Fibroblast of lung (primary cell): ENCODE data around the gene TMEM222. TPM values are rescaled to one million over a fixed set of nuclear protein-coding genes. Genes with fewer than 3 reads are reported as not detected.

ENCODE experiments used
- DNase-seq, 2 donors: peaks; one replicate each; pipeline versions ENCODE4 v3.0.0 to v3.0.0-alpha.2; 2010; ENCODE audit warnings: low read depth in 2 of 2
- H2AFZ ChIP-seq: 2 replicates; pipeline ENCODE4 v1.5.1; 2012; ENCODE audit warnings: low read length, control low read depth, inconsistent platforms
- H3K27ac ChIP-seq: 2 replicates; pipeline ENCODE4 v1.5.1; 2011; ENCODE audit warnings: low read length, control low read depth; ENCODE audit not compliant: insufficient read depth
- H3K27me3 ChIP-seq: 2 replicates; pipeline ENCODE4 v1.5.1; 2011; ENCODE audit warnings: mild to moderate bottlenecking, low read length; ENCODE audit not compliant: control insufficient read depth, insufficient read depth
- H3K36me3 ChIP-seq: 2 replicates; pipeline ENCODE4 v1.5.1; 2011; ENCODE audit warnings: low read length; ENCODE audit not compliant: control insufficient read depth, insufficient read depth
- H3K4me1 ChIP-seq: 2 replicates; pipeline ENCODE4 v1.5.1; 2011; ENCODE audit warnings: low read length; ENCODE audit not compliant: control insufficient read depth, insufficient read depth; ENCODE audit errors: extremely low read depth
- H3K4me2 ChIP-seq: 2 replicates; pipeline ENCODE4 v1.5.1; 2011; ENCODE audit warnings: low read length, control low read depth; ENCODE audit not compliant: insufficient read depth; ENCODE audit errors: extremely low read depth
- H3K4me3 ChIP-seq, 4 experiments: fragments of 200-600 bp in 1 of 4; sonication (generic) in 1 of 4; replicated peaks in 1 of 4; 2 replicates each; pipeline ENCODE4 v1.5.1; 2011 to 2016; ENCODE audit warnings: low read length in 4 of 4, low read depth in 3 of 4, mild to moderate bottlenecking in 3 of 4, control low read depth in 2 of 4, inconsistent platforms in 1 of 4, mixed read lengths in 1 of 4; ENCODE audit not compliant: insufficient read depth in 1 of 4; ENCODE audit errors: control extremely low read depth in 1 of 4
- H3K79me2 ChIP-seq: 2 replicates; pipeline ENCODE4 v1.5.1; 2012; ENCODE audit warnings: mild to moderate bottlenecking, low read length, inconsistent platforms; ENCODE audit not compliant: control insufficient read depth, insufficient read depth
- H3K9ac ChIP-seq: 2 replicates; pipeline ENCODE4 v1.5.1; 2011; ENCODE audit warnings: mild to moderate bottlenecking, low read length, control low read depth; ENCODE audit not compliant: insufficient read depth
- H3K9me3 ChIP-seq: 2 replicates; pipeline ENCODE4 v1.5.1; 2012; ENCODE audit warnings: low read depth, low read length; ENCODE audit not compliant: control insufficient read depth, insufficient read depth
- H4K20me1 ChIP-seq: 2 replicates; pipeline ENCODE4 v1.5.1; 2011; ENCODE audit warnings: low read length; ENCODE audit not compliant: control insufficient read depth, insufficient read depth; ENCODE audit errors: extremely low read depth
- EZH2 ChIP-seq: IDR thresholded peaks from 2 replicates; pipeline ENCODE4 v1.5.1; 2012; ENCODE audit warnings: low read length, control low read depth, mild to moderate bottlenecking; ENCODE audit errors: missing control alignments
- polyA plus RNA-seq, 2 donors: library from polyadenylated mRNA; depleted of rRNA in 1 of 2; stranded (reverse) in 1 of 2; unstranded in 1 of 2; fragments of >200 nt; gene quantifications; 2 replicates each; pipeline ENCODE4 v1.2.1, GENCODE V29; 2011 to 2012; ENCODE audit warnings: missing spikeins in 1 of 2
- total RNA-seq: library from RNA; depleted of rRNA; stranded (reverse); fragments of >200 nt; gene quantifications from 2 replicates; pipeline ENCODE4 v1.2.1, GENCODE V29; 2014
- TF ChIP-seq, protein P1 (sequence below), 2 donors: IDR thresholded peaks in 1 of 2; conservative IDR thresholded peaks in 1 of 2; 1 replicate in 1 of 2; 2 replicates in 1 of 2; pipeline ENCODE4 v1.5.1; 2011 to 2012; ENCODE audit warnings: low read length in 2 of 2, control low read depth in 1 of 2, inconsistent platforms in 1 of 2, low read depth in 1 of 2, mild to moderate bottlenecking in 1 of 2

TMEM222 gene
- total and polyA plus RNA-seq, 2 donors (not counting 1 experiment from before 2014, with no cell fraction given): 21.6 to 37.1 TPM

- H3K36me3 ChIP-seq: no peaks in the 10 kb centered on the region
- H2AFZ ChIP-seq: no peak overlapping the region
- H3K9ac ChIP-seq: no peak overlapping the region
- no peaks in the 10 kb centered on the region for H3K9me3 ChIP-seq
- no peak for DNase-seq
- H3K4me2 ChIP-seq: no peak overlapping the region
- no peaks in the 10 kb centered on the region for H3K79me2 ChIP-seq
- H3K4me1 ChIP-seq: peaks cover 8% of the 10 kb centered on the region
- H3K27ac ChIP-seq: no peak overlapping the region
- no peaks in the 10 kb centered on the region for H3K27me3 ChIP-seq
- H3K4me3 ChIP-seq: no peak overlapping the region
- no peaks in the 10 kb centered on the region for H4K20me1 ChIP-seq
- no peak for TF ChIP-seq EZH2
- TF ChIP-seq, protein P1, sequence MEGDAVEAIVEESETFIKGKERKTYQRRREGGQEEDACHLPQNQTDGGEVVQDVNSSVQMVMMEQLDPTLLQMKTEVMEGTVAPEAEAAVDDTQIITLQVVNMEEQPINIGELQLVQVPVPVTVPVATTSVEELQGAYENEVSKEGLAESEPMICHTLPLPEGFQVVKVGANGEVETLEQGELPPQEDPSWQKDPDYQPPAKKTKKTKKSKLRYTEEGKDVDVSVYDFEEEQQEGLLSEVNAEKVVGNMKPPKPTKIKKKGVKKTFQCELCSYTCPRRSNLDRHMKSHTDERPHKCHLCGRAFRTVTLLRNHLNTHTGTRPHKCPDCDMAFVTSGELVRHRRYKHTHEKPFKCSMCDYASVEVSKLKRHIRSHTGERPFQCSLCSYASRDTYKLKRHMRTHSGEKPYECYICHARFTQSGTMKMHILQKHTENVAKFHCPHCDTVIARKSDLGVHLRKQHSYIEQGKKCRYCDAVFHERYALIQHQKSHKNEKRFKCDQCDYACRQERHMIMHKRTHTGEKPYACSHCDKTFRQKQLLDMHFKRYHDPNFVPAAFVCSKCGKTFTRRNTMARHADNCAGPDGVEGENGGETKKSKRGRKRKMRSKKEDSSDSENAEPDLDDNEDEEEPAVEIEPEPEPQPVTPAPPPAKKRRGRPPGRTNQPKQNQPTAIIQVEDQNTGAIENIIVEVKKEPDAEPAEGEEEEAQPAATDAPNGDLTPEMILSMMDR (conservative IDR thresholded peaks at IDR 0.05 in 1 of 2, IDR thresholded peaks at IDR 0.05 in 1 of 2; ENCODE audit: low read depth in 1 of 2, low read length in 2 of 2): no peak
Observed at GRCh38 chr1:27345272-27345671, 23.3 kb downstream of the TMEM222 start.

GRCh38 chr1:27346357-27346756, 24.4 kb downstream of the TMEM222 start:
- H3K79me2 ChIP-seq: no peaks in the 10 kb centered on the region

GRCh38 chr1:27346991-27347624, 25.1 kb downstream of the TMEM222 start:
- DNase-seq: peak in 1 of 2 donors; percentile 38
- TF ChIP-seq, protein P1 (conservative IDR thresholded peaks at IDR 0.05 in 1 of 2, IDR thresholded peaks at IDR 0.05 in 1 of 2; ENCODE audit: low read depth in 1 of 2, low read length in 2 of 2): no peak
- TF ChIP-seq EZH2: no peak
- Histone ChIP-seq H2AFZ (no peak overlapping the region), H3K79me2 (no peaks in the 10 kb centered on the region), H3K27me3 (no peaks in the 10 kb centered on the region), H3K9ac (no peak overlapping the region), H3K9me3 (no peaks in the 10 kb centered on the region), H3K36me3 (no peaks in the 10 kb centered on the region), H3K27ac (no peak overlapping the region), H4K20me1 (no peaks in the 10 kb centered on the region), H3K4me1 (no peaks in the 10 kb centered on the region), H3K4me2 (no peak overlapping the region), H3K4me3 (no peak overlapping the region)

More at GRCh38 chr1:27346357-27346756, 24.4 kb downstream of the TMEM222 start:
- Histone ChIP-seq H3K4me2 (no peak overlapping the region), H2AFZ (no peak overlapping the region), H3K9ac (no peak overlapping the region), H3K36me3 (no peaks in the 10 kb centered on the region), H3K27ac (no peak overlapping the region), H3K4me3 (no peak overlapping the region), H3K9me3 (no peaks in the 10 kb centered on the region), H4K20me1 (no peaks in the 10 kb centered on the region), H3K27me3 (no peaks in the 10 kb centered on the region), H3K4me1 (peaks cover 4% of the 10 kb centered on the region)
- no peak for DNase-seq
- TF ChIP-seq, protein P1 (conservative IDR thresholded peaks at IDR 0.05 in 1 of 2, IDR thresholded peaks at IDR 0.05 in 1 of 2; ENCODE audit: low read depth in 1 of 2, low read length in 2 of 2): no peak
- TF ChIP-seq EZH2: no peak
